Liver (tissue), 9 donors: ENCODE results near the gene PNPLA1. TPM values are rescaled to one million over a fixed set of nuclear protein-coding genes. Genes with fewer than 3 reads are reported as not detected.
A peak's percentile ranks its signal among the peaks of the same experiment; 100 is the strongest.

Source experiments
- DNase-seq: peaks from one replicate; pipeline ENCODE4 v3.0.0-alpha.2; 2017; ENCODE audit warnings: low spot score
- H3K27ac ChIP-seq, 2 donors: one replicate each; pipeline ENCODE4 v1.7.0; 2013; ENCODE audit warnings: inconsistent platforms in 2 of 2, low read length in 2 of 2, control low read depth in 1 of 2, low read depth in 1 of 2, mild to moderate bottlenecking in 1 of 2
- H3K27me3 ChIP-seq, 4 donors: one replicate each; pipeline versions ENCODE4 v1.6.1 to v1.7.0; 2013; ENCODE audit warnings: low read length in 3 of 4, inconsistent platforms in 1 of 4, mild to moderate bottlenecking in 1 of 4, moderate library complexity in 1 of 4; ENCODE audit not compliant: control insufficient read depth in 4 of 4, insufficient read depth in 4 of 4
- H3K36me3 ChIP-seq, 4 donors: one replicate each; pipeline versions ENCODE4 v1.6.1 to v1.7.0; 2013; ENCODE audit warnings: low read length in 3 of 4, mild to moderate bottlenecking in 3 of 4, low read depth in 1 of 4, moderate library complexity in 1 of 4; ENCODE audit not compliant: control insufficient read depth in 4 of 4, insufficient read depth in 3 of 4
- H3K4me1 ChIP-seq, 4 donors: one replicate each; pipeline versions ENCODE4 v1.6.1 to v1.7.0; 2013; ENCODE audit warnings: low read length in 3 of 4, mild to moderate bottlenecking in 3 of 4, moderate library complexity in 1 of 4; ENCODE audit not compliant: control insufficient read depth in 4 of 4, insufficient read depth in 4 of 4
- H3K4me3 ChIP-seq, 3 donors: one replicate each; pipeline versions ENCODE4 v1.6.1 to v1.7.0; 2013; ENCODE audit warnings: low read length in 3 of 3, control low read depth in 1 of 3, low read depth in 1 of 3, mild to moderate bottlenecking in 1 of 3
- H3K9ac ChIP-seq, 2 donors: one replicate each; pipeline ENCODE4 v1.7.0; 2013; ENCODE audit warnings: low read length in 2 of 2, mild to moderate bottlenecking in 2 of 2, moderate library complexity in 2 of 2, control low read depth in 1 of 2, low read depth in 1 of 2
- H3K9me3 ChIP-seq, 4 donors: one replicate each; pipeline versions ENCODE4 v1.6.1 to v1.7.0; 2013; ENCODE audit warnings: low read length in 3 of 4; ENCODE audit not compliant: control insufficient read depth in 4 of 4
- ATF3 ChIP-seq: IDR thresholded peaks from 2 replicates; pipeline ENCODE4 v1.6.1; 2016; ENCODE audit warnings: antibody characterized with exemption
- CTCF ChIP-seq: fragments of 150-350 bp; IDR thresholded peaks from 2 replicates; pipeline ENCODE4 v1.5.1; 2017; ENCODE audit warnings: improper control_type of control experiment, low read depth, low read length; ENCODE audit not compliant: missing input control
- EGR1 ChIP-seq, 2 donors: IDR thresholded peaks; 2 replicates each; pipeline ENCODE4 v1.6.1; 2016 to 2018; ENCODE audit warnings: antibody characterized with exemption in 2 of 2, low read depth in 2 of 2
- FOXA1 ChIP-seq: IDR thresholded peaks from 2 replicates; pipeline ENCODE4 v1.6.1; 2016; ENCODE audit warnings: antibody characterized with exemption
- FOXA2 ChIP-seq: IDR thresholded peaks from 2 replicates; pipeline ENCODE4 v1.6.1; 2016; ENCODE audit warnings: antibody characterized with exemption
- HNF4A ChIP-seq, 2 donors: conservative IDR thresholded peaks; 2 replicates each; pipeline ENCODE4 v1.6.1; 2016; ENCODE audit warnings: antibody characterized with exemption in 2 of 2, mild to moderate bottlenecking in 2 of 2
- JUND ChIP-seq, 2 donors: IDR thresholded peaks; 2 replicates each; pipeline ENCODE4 v1.6.1; 2016; ENCODE audit warnings: antibody characterized with exemption in 2 of 2
- MAX ChIP-seq: IDR thresholded peaks from 2 replicates; pipeline ENCODE4 v1.6.1; 2016; ENCODE audit warnings: antibody characterized with exemption
- NR2F2 ChIP-seq: IDR thresholded peaks from 2 replicates; pipeline ENCODE4 v1.6.1; 2016; ENCODE audit warnings: antibody characterized with exemption
- RAD21 ChIP-seq, 2 donors: IDR thresholded peaks; 2 replicates each; pipeline ENCODE4 v1.6.1; 2016; ENCODE audit warnings: antibody characterized with exemption in 2 of 2, mild to moderate bottlenecking in 2 of 2
- REST ChIP-seq: IDR thresholded peaks from 2 replicates; pipeline ENCODE4 v1.6.1; 2016; ENCODE audit warnings: antibody characterized with exemption, mild to moderate bottlenecking
- RXRA ChIP-seq, 2 donors: IDR thresholded peaks; 2 replicates each; pipeline ENCODE4 v1.6.1; 2017 to 2018; ENCODE audit warnings: antibody characterized with exemption in 2 of 2, mild to moderate bottlenecking in 1 of 2
- SP1 ChIP-seq: IDR thresholded peaks from 2 replicates; pipeline ENCODE4 v1.6.1; 2018; ENCODE audit warnings: antibody characterized with exemption, mild to moderate bottlenecking
- ZBTB33 ChIP-seq: IDR thresholded peaks from 2 replicates; pipeline ENCODE4 v1.6.1; 2016; ENCODE audit warnings: antibody characterized with exemption
- WGBS: extraction: QIAGEN DNeasy Blood & Tissue Kit; methylation state at CpG from one replicate; pipeline ENCODE4 v1.1.7; 2013; 5-methylcytosine and 5-hydroxymethylcytosine counted together
- polyA plus RNA-seq, 2 donors: library from polyadenylated mRNA; stranded (reverse) in 1 of 2; unstranded in 1 of 2; fragments of 200-250 nt in 1 of 2; fragments of >200 nt in 1 of 2; fragmentation: Nextera tagmentation in 1 of 2; extraction: Ambion mirVana in 1 of 2; gene quantifications; one replicate each; pipeline versions ENCODE4 v1.2.1 to v1.2.3, GENCODE V29; 2013 to 2015
- total RNA-seq, 2 donors: library from RNA; depleted of rRNA; stranded (reverse); fragments of >200 nt; gene quantifications; one replicate each; pipeline ENCODE4 v1.2.3, GENCODE V29; 2014
- donor health status: healthy.
- donor health status: healthy.
- donor health status: healthy.
- donor health status: healthy.
- donor health status: healthy.

The PNPLA1 gene
- total and polyA plus RNA-seq, 4 donors, result 0.07 to 0.14 (median 0.08) TPM; not detected in 1

- no peak overlapping the region for H3K4me3 ChIP-seq
- WGBS, result 92% methylated on average over 13 of the region's 13 CpGs
- no peaks in the 10 kb centered on the region for H3K27me3 ChIP-seq
- H3K27ac ChIP-seq, result no peak overlapping the region
- no peaks in the 10 kb centered on the region for H3K9me3 ChIP-seq
- peaks cover 0 to 3% (median 1%) of the 10 kb centered on the region in 4 donors for H3K4me1 ChIP-seq
- DNase-seq, result peak; percentile 50
- no peak overlapping the region for H3K9ac ChIP-seq
- no peaks in the 10 kb centered on the region for H3K36me3 ChIP-seq
- no peak for TF ChIP-seq NR2F2
- TF ChIP-seq ATF3, result no peak
- no peak for TF ChIP-seq FOXA2
- no peak for TF ChIP-seq JUND (IDR thresholded peaks at IDR 0.05)
- TF ChIP-seq SP1, result no peak
- TF ChIP-seq ZBTB33, result no peak
- TF ChIP-seq CTCF, result no peak
- TF ChIP-seq REST, result no peak
- no peak for TF ChIP-seq EGR1 (IDR thresholded peaks at IDR 0.05; ENCODE audit: low read depth in 2 of 2)
- no peak for TF ChIP-seq RAD21 (IDR thresholded peaks at IDR 0.05)
- TF ChIP-seq RXRA (IDR thresholded peaks at IDR 0.05), result no peak
- TF ChIP-seq FOXA1, result no peak
- TF ChIP-seq MAX, result no peak
- no peak for TF ChIP-seq HNF4A (conservative IDR thresholded peaks at IDR 0.05)
These were observed 76.0 kb downstream of the PNPLA1 start for GRCh38 chr6:36345681-36346466.
